ENCODE measurements around the gene LBP.

The LBP gene

GRCh38 chr20:38426006-38426897 is 80.0 kb downstream of the LBP start:
- Histone ChIP-seq H3K27me3 (no peaks in the 10 kb centered on the region), H3K27ac (no peak overlapping the region; a peak in 1 of 22 replicates), H3K4me3 (no peak overlapping the region), H3K9ac (peak overlapping the region in 2 of 11 experiments; percentile 13 to 33; a peak in 1 of 22 replicates), H3K9me3 (replicated peaks in 1 of 11) (no peaks in the 10 kb centered on the region), H3K4me2 (peak overlapping the region in 4 of 11 experiments; percentile 13 to 34 (median 21); a peak in 4 of 22 replicates), H3K4me1 (peaks cover 49 to 91% (median 67%) of the 10 kb centered on the region in 10 experiments), H3K36me3 (peaks cover 100% of the 10 kb centered on the region in 11 experiments), H4K20me1 (peaks cover 100% of the 10 kb centered on the region in 11 experiments)
- no peak for TF ChIP-seq Cebpa-rat (IDR thresholded peaks at IDR 0.05)

Measured in BLaER1 treated with 17β-estradiol and CSF1 and Interleukin-3, amounts not matched to agents 10 nM and 100 nM (cell line).